Sciatic nerve (tissue), 2 donors: ENCODE data around the gene CPT1A. TPM values are rescaled to one million over a fixed set of nuclear protein-coding genes. Genes with fewer than 3 reads are reported as not detected.
"Not testable (repeated sequence)": the region's sequence is repeated elsewhere in the genome, so short reads cannot be mapped to it uniquely, and the experiment has no call there.

ENCODE experiments used
- ATAC-seq: fragments of 200-7000 bp; cut with Tn5 transposase; one replicate; pipeline ENCODE4 v1.9.1; 2020; ENCODE audit warnings: mild to moderate bottlenecking, moderate library complexity
- DNase-seq: peaks from one replicate; pipeline ENCODE4 v3.0.0-alpha.2; 2020; ENCODE audit warnings: low spot score
- intact Hi-C: fragments of 100-400 bp; cut with DNase I; formaldehyde crosslinking; loops from one replicate; pipeline ENCODE4 v1.14.2; 2022
- total RNA-seq: library from RNA; stranded (reverse); fragmentation: NEBNext Ultra II Directional; extraction: Animal tissue kit (Norgen Biotek cat#: 25700); gene quantifications from one replicate; pipeline ENCODE4 v1.2.1, GENCODE V29; 2021
- donor health status: DM: no; HTN: no; CAD: no.
- donor health status: DM: no; HTN: no; CAD: no.

Gene CPT1A
- total RNA-seq, result 55.9 TPM

DNA sequence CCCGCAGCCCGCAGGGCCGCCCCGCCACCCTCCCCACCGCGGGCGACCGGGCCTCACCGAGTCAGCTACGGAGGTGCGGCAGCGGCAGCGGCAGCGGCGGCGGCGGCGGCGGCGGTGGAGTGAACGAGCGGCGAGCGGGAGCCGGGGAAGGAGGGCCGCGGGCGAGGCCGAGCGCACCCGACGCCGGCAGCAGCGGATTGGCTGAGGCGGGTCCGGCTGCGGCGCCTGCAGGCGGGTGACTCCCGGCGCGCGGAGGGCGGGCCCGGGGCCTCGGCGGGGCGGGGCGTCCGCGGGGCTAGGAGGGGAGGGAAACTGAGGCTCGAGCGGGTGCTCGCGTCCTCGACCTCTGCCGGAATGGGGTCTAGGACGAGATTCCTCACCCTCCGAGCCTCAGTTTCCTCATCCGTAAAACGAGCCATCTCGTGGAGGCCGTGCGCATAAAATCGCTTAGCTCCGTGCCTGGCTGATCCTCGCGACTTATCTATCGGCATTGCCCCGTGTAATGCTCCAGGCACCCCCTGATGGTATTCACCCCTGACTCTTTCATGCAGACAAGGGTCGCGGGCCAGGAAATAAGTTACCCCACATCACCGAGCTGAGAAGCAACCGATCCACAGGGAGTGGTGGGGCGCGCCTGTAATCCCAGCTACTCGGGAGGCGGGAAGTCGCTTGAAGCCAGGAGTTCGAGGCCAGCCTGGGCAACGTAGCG, at the start of gene CPT1A:
CPT1A (minus strand) TSS at position 199 of the 709 bp plus-strand sequence. CDS start 26,442 bp downstream, outside the sequence.
- intact Hi-C loops, result no loop called here
- DNase-seq (peak; percentile 88), ATAC-seq (peak; percentile 54)

DNA sequence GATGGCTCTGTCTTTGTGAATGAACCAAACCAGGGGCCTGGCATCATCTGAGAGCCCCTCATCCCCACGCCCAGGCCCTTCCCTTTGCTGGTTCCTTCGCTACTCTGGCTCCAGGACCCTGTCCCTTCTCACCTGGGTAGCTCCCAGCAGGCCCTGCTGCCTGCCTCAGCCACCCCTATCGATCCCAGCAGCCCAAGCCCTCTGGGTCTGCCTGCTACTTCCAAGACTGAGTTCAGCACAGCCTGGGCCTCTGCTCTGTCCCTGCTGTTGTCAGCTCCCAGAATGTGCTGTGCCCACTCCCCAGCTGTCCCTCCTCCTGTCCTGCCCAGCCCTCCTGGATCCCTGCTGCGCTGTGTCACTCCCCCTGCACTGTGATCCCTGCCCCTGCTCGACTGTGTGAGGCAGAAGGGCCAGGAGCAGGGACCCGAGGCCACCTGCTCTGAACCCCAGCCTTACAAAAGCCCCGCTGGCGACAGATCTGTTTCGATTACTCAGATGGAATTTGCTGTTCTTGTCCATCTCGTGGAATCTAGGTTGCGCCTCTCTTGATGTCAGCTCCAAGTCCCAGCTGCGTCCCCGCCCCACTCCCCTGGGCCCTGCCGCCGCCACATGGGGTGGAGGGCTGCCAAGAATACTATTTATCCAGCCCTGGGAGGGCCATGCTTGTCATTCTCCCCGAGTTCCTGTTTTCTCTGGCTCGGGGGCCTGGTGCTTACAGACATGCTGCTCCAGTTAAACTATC, 48.9 kb upstream of the CPT1A start:
- ATAC-seq (peak; percentile 94), DNase-seq (peak; percentile 87)
- intact Hi-C loops, result no loop called here

DNA sequence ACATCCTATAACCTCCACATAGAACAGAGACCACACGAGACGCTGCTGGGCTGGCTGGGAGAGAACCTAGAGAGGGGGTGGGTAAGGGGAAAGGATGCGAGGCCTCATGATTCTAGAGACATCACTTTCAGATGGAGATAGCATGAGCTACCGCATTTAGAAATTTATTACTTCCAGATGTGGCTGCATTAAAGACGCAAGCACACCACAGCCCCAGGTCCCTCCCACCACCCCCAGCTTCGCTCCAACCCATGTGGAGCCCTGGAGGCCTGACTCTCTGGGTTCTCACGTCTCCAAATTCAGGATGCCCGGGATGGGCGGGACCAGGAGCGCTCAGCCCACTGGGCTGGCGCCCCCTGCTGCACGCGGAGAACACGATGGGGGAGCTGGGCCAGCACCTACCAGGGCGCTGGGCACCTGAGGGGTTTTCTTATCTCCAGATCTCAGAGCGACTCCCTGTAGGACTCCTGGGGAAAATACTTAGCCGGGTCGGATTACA, 48.3 kb upstream of the CPT1A start:
- DNase-seq, result peak; percentile 86
- intact Hi-C loops, result no loop called here
- peak; percentile 93 for ATAC-seq

DNA sequence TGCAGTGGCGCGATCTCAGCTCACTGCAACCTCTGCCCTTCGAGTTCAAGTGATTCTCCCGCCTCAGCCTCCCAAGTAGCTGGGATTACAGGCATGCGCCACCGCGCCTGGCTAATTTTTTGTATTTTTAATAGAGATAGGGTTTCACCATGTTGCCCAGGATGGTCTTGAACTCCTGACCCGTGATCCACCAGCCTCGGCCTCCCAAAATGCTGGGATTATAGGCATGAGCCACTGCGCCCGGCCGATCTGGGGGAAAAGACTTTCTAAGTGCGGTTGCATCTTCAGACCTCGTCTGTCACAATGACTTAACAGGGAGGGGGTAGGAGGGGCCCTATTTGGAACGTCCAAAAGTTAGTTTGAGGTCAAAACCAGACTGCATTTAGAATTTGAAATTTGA, 43.1 kb upstream of the CPT1A start:
- intact Hi-C loops, DNase-seq, ATAC-seq: not testable (repeated sequence)

DNA sequence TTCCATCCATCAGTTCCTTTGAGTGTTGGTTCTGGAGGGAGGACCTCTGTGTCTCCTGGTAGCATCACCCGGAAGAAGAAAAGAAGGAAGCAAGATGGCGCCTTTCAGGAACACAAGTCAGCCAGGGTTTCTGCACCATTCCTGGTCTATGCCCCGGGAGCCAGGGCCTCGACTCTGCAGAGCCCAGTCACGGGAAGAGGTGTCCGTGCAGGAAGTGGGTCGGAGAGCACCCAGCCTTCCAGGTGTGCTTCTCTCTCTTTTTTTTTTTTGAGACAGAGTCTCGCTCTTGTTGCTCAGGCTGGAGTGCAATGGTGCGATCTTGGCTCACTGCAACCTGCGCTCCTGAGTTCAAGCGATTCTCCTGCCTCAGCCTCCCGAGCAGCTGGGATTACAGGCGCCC, 40.7 kb upstream of the CPT1A start:
- no peak for DNase-seq
- ATAC-seq, result no peak
- intact Hi-C loops, result no loop called here

DNA sequence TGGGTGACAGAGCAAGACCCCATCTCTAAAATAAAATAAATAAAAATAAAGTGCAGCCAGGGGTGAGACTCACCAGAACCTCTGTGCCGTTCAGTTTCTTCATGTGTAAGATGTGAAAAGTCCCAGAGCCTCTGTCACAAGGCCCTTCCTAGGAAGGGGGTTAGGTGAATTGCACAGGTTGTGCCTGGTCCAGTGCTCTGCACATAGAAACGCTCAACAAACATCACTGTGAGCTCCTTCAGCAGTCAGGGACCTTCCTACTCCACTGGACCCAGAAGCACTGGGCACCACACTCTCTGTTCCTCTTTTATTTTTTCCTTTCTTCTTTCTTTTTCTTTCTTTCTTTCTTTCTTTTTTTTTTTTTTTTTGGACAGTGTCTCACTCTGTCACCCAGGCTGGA, 39.6 kb upstream of the CPT1A start:
- ATAC-seq (no peak), DNase-seq (no peak)
- intact Hi-C loops, result no loop called here

DNA sequence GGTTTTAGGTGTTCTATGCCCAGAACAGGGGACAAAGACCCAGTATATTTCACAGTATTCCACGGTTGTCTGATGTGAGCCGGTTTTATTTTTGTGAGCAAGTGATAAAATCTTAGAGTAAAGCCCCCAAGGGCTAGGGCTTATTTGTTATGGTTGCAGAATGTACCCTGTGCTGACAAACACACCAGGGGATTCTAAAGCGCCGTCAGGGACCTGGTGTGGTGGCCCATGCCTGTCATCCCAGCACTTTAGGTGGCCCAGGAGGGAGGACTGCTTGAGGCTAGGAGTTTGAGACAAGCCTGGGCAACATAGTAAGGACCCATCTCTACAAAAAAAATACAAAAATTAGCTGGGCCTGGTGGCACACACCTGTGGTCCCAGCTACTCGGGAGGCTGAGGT, 39.1 kb upstream of the CPT1A start:
- DNase-seq (no peak), ATAC-seq (no peak)
- intact Hi-C loops, result no loop called here

DNA sequence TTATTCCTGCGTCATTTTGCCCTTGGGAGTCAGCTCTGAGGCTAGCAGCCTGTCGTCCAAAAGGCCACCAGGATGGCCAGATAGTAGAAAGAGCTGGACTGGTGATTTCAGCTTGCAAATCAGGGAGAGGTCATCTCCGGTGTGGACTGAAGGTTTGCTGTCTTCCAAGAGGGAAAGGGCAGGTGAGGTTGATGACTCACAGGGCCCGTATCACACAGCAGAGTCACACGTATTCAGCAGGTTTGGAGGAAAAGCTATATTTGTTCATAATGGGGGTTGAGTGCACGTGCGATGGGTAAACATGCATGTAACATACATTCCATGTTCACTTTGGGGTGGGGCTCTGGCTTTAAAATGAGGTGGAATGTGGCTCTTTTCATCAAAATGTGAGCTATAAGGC, 36.3 kb upstream of the CPT1A start:
- no peak for DNase-seq
- intact Hi-C loops, result no loop called here
- no peak for ATAC-seq

DNA sequence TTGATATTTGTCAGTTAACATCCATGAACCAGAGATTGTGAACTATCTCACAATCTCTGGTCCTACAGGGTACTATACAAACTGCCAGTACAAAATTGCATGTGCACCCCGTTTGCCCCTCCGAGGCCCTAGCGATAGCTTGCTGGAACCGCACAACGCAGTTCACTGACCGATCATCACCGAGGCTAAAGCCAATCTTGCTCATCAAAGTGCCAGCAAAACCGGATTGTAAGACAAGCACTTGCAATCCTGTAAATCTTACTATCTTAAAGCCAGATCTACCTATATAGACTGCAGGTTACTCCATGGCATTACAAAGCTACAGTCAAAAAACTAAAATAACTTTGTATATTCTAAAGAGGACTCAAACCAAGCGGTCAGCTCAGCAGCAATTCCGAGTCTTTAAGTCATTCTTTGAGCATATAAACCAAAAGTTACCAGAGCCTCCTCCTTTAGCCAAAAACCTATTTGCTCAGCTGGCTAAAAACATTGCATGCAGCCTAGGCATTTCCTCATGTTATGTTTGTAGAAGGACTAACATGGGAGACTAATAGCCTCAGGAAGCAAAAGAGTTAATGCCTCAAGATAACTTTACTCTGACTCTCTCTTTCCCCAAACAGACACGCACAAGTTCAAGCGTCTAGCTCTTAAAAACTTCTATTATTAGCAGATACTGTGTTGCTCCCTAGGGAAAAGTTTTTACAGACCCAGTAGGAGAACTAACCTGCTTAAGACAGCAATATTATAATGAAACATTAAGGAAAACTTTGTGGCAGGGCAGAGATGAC, 30.7 kb upstream of the CPT1A start:
- intact Hi-C loops, result no loop called here
- DNase-seq (no peak), ATAC-seq (no peak)

DNA sequence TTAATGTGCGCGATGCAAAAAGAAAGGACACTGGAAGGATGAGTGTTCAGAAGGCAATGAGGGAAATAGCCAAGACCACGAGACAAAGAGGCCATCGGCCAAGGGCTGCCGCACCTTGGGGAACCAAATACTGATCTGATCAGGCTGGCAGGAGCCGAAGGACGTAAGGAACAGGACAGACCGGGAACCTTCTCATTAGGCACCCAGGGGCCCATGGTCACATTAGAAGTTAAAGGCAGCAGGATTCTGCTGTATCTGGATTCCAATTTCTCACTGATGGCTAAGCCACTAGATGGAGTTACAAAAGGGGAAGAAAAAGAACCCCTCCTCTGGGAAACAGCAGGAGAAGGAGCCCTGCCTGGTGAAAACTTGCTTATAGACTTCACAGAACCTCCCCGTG, 28.8 kb upstream of the CPT1A start:
- no peak for DNase-seq
- peak; percentile 52 for ATAC-seq
- intact Hi-C loops, result no loop called here

DNA sequence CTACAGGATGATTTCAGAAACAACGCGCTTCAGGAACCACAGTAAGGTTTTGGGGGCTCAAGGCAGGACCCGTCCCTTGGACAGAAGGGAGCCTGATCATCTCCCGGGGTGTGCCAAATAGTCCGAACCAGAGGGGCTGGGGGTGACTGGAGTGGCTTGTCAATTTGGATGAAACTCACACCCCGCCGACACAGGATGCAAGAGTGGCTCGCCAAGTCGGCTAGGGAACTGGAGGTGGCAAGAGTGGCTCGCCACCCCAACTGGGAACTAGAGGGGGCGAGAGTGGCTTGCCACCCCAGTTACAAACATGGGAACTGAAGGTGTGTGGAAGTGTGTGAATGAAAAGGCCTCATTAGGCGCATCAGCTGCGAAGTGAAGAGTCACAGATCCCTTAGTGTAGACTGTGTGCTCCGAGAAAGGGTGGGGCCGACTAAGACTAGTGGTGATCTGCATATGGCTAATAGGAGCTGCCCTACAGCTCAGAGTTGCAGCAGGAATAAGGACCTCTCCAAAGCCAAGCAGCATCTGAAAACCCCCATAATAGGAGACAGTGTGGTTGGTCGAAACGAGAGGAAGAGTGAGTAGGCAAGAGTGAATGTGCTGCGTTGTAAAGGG, 26.6 kb upstream of the CPT1A start:
- DNase-seq (no peak), ATAC-seq (no peak)
- intact Hi-C loops, result no loop called here

DNA sequence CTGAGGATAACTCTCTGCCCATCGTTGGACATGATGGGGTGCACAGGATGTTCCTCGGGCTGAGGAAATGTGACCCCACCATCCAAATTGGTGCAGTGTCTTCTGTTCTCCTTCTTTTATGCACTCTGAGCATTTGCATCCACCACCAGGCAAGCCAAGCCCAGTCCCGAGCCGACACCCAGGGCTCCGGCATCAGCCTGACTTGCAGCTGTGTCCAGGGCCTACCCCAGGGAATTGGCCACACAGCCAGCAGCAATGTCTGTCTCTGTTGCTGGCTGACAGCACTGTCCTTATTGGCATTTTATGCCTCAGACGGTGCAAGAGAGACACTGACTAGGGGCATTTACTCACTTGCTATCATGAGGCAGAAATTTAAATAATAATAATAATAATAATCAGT, 25.4 kb upstream of the CPT1A start:
- DNase-seq, result no peak
- intact Hi-C loops, result no loop called here

DNA sequence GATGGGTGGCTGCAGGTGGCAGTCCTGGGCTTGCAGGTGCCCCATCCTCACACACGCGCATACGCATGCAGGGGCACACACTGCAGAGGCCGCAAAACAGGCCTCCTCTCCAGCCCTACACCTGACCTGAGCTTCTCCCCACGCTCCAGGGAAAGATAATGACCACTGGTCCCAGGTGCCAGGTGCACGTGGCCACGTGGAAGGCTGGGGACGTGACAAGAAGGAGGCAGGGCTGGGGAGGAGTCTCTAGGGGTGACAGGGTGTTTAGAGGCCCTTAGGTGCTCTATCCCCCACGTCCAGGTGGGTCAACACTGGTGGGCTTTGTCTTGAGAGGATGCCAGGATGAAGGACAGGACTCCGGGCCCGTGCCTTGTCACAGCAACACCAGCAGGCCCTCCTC, 23.5 kb upstream of the CPT1A start:
- intact Hi-C loops, result no loop called here
- ATAC-seq, result no peak
- DNase-seq, result no peak

More for the DNA sequence above, 25.4 kb upstream of the CPT1A start:
- ATAC-seq, result no peak

DNA sequence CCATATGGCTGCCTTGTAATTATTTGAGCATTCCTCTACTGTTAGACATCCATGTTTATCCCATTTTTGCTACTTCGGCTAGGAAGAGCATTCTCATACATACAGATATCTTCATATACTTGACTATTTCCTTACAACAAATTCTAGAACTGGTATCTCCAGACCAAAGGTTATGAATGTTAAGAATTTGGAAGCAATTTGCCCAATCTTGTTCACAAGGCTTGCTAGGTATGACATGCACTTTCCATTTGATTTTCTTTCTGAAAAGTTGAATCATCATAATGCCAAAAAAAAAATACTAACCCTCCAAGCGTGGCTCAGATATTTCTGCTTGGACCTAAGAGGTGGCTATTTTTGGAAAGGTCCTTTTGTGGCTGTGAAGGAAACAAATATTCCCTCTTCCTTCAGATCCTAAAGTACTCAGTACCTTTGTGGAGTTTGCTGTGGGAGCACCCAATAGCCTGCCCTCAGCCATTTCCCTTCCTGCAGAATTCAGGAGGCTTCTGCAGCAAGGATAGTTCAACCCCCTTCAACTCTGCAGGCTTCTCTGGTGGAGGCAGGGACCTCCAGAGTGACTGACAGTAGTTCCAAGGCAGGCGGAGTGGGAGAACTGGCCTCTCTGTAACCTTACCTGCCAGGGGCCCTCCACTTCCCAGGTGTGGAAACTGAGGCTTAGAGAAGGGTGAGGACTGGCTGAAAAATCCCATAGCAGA, 22.0 kb upstream of the CPT1A start:
- intact Hi-C loops, result no loop called here
- no peak for DNase-seq
- ATAC-seq, result no peak

DNA sequence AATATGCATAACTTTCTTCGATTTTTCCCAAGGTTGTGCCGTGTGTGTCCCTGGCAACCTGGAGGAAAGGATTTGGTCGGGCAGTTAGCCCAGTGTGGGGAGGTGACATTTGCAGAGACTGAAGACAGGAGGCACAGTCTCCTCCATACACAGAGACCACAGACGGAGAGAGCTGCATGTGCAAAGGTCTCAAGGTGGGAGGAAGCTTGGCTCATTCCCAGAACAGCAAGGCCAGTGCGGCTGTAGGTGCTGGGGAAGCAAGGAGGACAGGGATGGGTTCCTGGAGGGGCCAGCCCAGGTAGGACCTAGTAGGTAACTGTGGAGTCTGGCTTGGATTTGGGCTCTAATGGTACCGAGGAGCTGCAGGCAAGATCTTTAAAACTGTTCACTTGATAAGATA, 20.7 kb upstream of the CPT1A start:
- intact Hi-C loops, result no loop called here
- no peak for DNase-seq
- no peak for ATAC-seq

DNA sequence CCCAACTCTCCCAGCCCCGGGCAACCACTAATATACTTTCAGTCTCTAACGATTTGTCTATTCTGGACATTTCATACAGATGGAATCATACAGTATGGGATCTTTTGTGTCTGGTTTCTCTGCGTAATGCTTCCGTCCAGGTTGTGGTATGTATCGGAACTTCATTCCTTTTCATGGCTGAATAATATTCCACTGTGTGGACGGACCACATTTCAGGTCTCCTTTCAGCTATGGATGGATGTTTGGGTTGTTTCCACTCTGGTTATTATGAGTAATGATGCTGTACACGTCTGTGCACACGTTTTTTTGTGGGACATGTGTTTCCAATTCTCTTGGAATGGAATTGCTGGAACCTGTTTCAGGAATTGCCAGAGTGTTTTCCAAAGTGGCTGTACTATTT, 17.4 kb upstream of the CPT1A start:
- intact Hi-C loops, result no loop called here
- no peak for ATAC-seq
- no peak for DNase-seq

DNA sequence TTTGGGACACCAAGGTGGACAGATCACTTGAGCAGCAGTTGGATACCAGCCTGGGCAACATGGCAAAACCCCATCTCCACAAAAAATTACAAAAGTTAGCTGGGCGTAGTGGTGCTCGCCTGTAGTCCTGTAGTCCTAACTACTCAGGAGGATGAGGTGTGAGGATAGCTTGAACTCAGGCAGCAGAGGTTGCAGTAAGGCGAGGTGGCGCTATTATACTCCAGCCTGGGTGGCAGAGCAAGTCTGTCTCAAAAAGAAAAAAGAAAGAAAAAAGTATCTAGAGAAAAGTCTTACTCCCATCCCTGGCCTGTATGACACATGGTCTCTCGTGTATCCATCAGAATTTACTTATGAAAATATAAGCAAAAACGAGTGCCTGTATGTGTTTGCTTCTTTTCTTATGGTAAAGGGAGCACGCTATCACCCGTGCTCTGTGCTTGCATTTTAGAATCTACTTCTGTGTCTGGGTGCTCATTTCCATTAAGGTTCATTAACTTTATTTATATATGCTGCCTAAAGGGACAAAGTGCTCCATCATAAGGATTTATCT, 15.4 kb upstream of the CPT1A start:
- intact Hi-C loops, result no loop called here
- ATAC-seq (no peak), DNase-seq (no peak)

DNA sequence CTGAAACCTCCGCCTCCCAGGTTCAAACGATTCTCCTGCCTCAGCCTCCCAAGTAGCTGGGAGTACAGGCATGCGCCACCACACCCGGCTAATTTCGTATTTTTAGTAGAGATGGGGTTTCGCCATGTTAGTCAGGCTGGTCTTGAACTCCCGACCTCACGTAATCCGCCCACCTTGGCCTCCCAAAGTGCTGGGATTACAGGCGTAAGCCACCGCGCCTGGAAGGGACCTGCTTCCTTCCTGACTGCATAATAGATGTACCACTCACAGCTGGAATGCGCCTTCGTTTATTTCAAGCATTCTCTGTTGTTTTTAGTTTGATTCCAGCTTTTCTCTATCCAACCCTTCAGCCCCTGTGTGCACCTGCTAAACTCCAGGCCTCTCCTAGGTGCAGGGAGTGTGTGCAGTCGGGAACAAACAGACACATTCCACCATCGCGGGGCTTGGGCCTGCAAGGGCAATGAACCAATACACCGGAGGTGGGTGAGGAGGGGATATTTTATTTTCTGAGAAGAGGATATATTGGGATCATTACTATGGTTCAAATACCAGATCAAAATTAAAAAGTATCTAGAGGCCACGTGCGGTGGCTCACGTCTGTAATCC, 14.8 kb upstream of the CPT1A start:
- ATAC-seq, DNase-seq, intact Hi-C loops: not testable (repeated sequence)
